WTC11 (cell line): ENCODE data around the gene AGAP1. TPM values are rescaled to one million over a fixed set of nuclear protein-coding genes. Genes with fewer than 3 reads are reported as not detected.
A peak's percentile ranks its signal among the peaks of the same experiment; 100 is the strongest.

Experiments
- ATAC-seq: fragments of 200-7000 bp; cut with Tn5 transposase; 2 replicates; pipeline ENCODE4 v1.10.0; 2021; ENCODE audit warnings: mild to moderate bottlenecking, moderate library complexity
- CTCF ChIA-PET: fragments of 300-600 bp; sonication (Branson Sonifier 250); formaldehyde crosslinking; loops from one replicate; lab custom pipeline; 2021; ENCODE audit warnings: antibody characterized with exemption; lab: Charles Lee
- POLR2A ChIA-PET: fragments of 350-600 bp; sonication (Branson Sonifier 250); formaldehyde crosslinking; loops from one replicate; lab custom pipeline; 2021; ENCODE audit warnings: antibody characterized with exemption; lab: Charles Lee
- DNase-seq: peaks from one replicate; pipeline ENCODE4 v3.0.0; 2021; ENCODE audit warnings: low spot score
- H3K27ac Mint-ChIP-seq: 2 replicates; pipeline ENCODE4 v1.8.0; 2021; ENCODE audit warnings: mixed read lengths
- H3K27me3 Mint-ChIP-seq: 2 replicates; pipeline ENCODE4 v1.8.0; 2021; ENCODE audit warnings: low read depth, mild to moderate bottlenecking, moderate library complexity, mixed read lengths
- H3K36me3 Mint-ChIP-seq: 2 replicates; pipeline ENCODE4 v1.8.0; 2021; ENCODE audit warnings: mixed read lengths
- H3K4me1 Mint-ChIP-seq: 2 replicates; pipeline ENCODE4 v1.8.0; 2022; ENCODE audit warnings: mixed read lengths
- H3K4me3 Mint-ChIP-seq: 2 replicates; pipeline ENCODE4 v1.8.0; 2021; ENCODE audit warnings: mild to moderate bottlenecking, moderate library complexity, mixed read lengths
- H3K9me3 Mint-ChIP-seq: 2 replicates; pipeline ENCODE4 v1.8.0; 2021; ENCODE audit warnings: mixed read lengths
- ATF1 ChIP-seq: sonication (generic); formaldehyde crosslinking; IDR thresholded peaks from 2 replicates; pipeline ENCODE4 v1.8.1; 2023; ENCODE audit warnings: mild to moderate bottlenecking, moderate library complexity, missing genetic modification reagents
- ATF6 ChIP-seq: sonication (generic); formaldehyde crosslinking; IDR thresholded peaks from 2 replicates; pipeline ENCODE4 v1.8.1; 2023; ENCODE audit warnings: mild to moderate bottlenecking, missing genetic modification reagents
- CREB1 ChIP-seq: sonication (generic); formaldehyde crosslinking; IDR thresholded peaks from 2 replicates; pipeline ENCODE4 v1.8.0; 2023; ENCODE audit warnings: mild to moderate bottlenecking, missing genetic modification reagents
- ERG ChIP-seq: fragments of 250-450 bp; sonication (Bioruptor Pico); IDR thresholded peaks from 2 replicates; pipeline ENCODE4 v1.8.0; 2021; ENCODE audit warnings: mild to moderate bottlenecking
- ESRRA ChIP-seq: sonication (generic); formaldehyde crosslinking; IDR thresholded peaks from 2 replicates; pipeline ENCODE4 v1.8.1; 2022; ENCODE audit warnings: mild to moderate bottlenecking, missing genetic modification reagents, borderline replicate concordance
- GABPB1 ChIP-seq: sonication (generic); formaldehyde crosslinking; IDR thresholded peaks from 2 replicates; pipeline ENCODE4 v1.8.1; 2023; ENCODE audit warnings: mild to moderate bottlenecking, missing genetic modification reagents
- GRHL2 ChIP-seq: fragments of 250-450 bp; sonication (Bioruptor Pico); IDR thresholded peaks from 2 replicates; pipeline ENCODE4 v1.8.0; 2022; ENCODE audit warnings: mild to moderate bottlenecking, moderate library complexity; ENCODE audit not compliant: insufficient replicate concordance, severe bottlenecking
- HMGXB4 ChIP-seq: sonication (generic); formaldehyde crosslinking; IDR thresholded peaks from 2 replicates; pipeline ENCODE4 v1.8.1; 2023; ENCODE audit warnings: mild to moderate bottlenecking, moderate library complexity, missing genetic modification reagents
- MAX ChIP-seq: sonication (generic); formaldehyde crosslinking; IDR thresholded peaks from 2 replicates; pipeline ENCODE4 v1.8.0; 2022; ENCODE audit warnings: mild to moderate bottlenecking, missing genetic modification reagents
- MXD4 ChIP-seq: fragments of 250-450 bp; sonication (Bioruptor Pico); IDR thresholded peaks from 2 replicates; pipeline ENCODE4 v1.8.0; 2021; ENCODE audit warnings: mild to moderate bottlenecking, moderate library complexity, borderline replicate concordance
- PRRX2 ChIP-seq: fragments of 250-450 bp; sonication (Bioruptor Pico); IDR thresholded peaks from 2 replicates; pipeline ENCODE4 v1.8.0; 2021; ENCODE audit warnings: mild to moderate bottlenecking
- TEAD1 ChIP-seq: sonication (generic); formaldehyde crosslinking; IDR thresholded peaks from 2 replicates; pipeline ENCODE4 v1.8.0; 2022; ENCODE audit warnings: mild to moderate bottlenecking, missing genetic modification reagents
- TEAD4 ChIP-seq: sonication (generic); formaldehyde crosslinking; IDR thresholded peaks from 2 replicates; pipeline ENCODE4 v1.8.0; 2022; ENCODE audit warnings: mild to moderate bottlenecking, missing genetic modification reagents
- USF1 ChIP-seq: sonication (generic); formaldehyde crosslinking; IDR thresholded peaks from 2 replicates; pipeline ENCODE4 v1.8.0; 2022; ENCODE audit warnings: mild to moderate bottlenecking, missing genetic modification reagents
- USF2 ChIP-seq: sonication (generic); formaldehyde crosslinking; IDR thresholded peaks from 2 replicates; pipeline ENCODE4 v1.8.1; 2023; ENCODE audit warnings: mild to moderate bottlenecking, missing genetic modification reagents, moderate library complexity
- ZBTB43 ChIP-seq: sonication (generic); formaldehyde crosslinking; IDR thresholded peaks from 2 replicates; pipeline ENCODE4 v1.8.1; 2023; ENCODE audit warnings: mild to moderate bottlenecking, missing genetic modification reagents
- ZNF121 ChIP-seq: sonication (generic); formaldehyde crosslinking; IDR thresholded peaks from 2 replicates; pipeline ENCODE4 v1.8.0; 2023; ENCODE audit warnings: missing genetic modification reagents
- ZNF138 ChIP-seq: sonication (generic); formaldehyde crosslinking; conservative IDR thresholded peaks from 2 replicates; pipeline ENCODE4 v1.8.1; 2022; ENCODE audit warnings: mild to moderate bottlenecking, moderate library complexity, missing genetic modification reagents
- ZNF416 ChIP-seq: fragments of 250-450 bp; sonication (Bioruptor Pico); IDR thresholded peaks from 2 replicates; pipeline ENCODE4 v1.9.0; 2021; ENCODE audit warnings: mild to moderate bottlenecking, inconsistent platforms
- ZNF423 ChIP-seq: fragments of 250-450 bp; sonication (Bioruptor Pico); IDR thresholded peaks from 2 replicates; pipeline ENCODE4 v2.1.2; 2022; ENCODE audit warnings: mild to moderate bottlenecking, moderate library complexity
- total RNA-seq: library from RNA; stranded (reverse); gene quantifications from 3 replicates; pipeline ENCODE4 v1.2.3, GENCODE V29; 2021

AGAP1 gene
- total RNA-seq, 1 experiment from 2014 or later, result 49.3 TPM

GRCh38 chr2:235658351-235659174 lies 164.7 kb downstream of the AGAP1 start:
- no peak for TF ChIP-seq ZNF138 (CRISPR knock-in tag)
- no peak for TF ChIP-seq ERG (CRISPR knock-in tag)
- 0 out of 2 replicates have a peak, but pooled peaks have one; percentile 11 for TF ChIP-seq MAX
- TF ChIP-seq ZNF416 (CRISPR knock-in tag), result no peak
- no peak for TF ChIP-seq ATF1 (CRISPR knock-in tag)
- TF ChIP-seq USF2 (CRISPR knock-in tag), result 0 out of 2 replicates have a peak, but pooled peaks have one; percentile 47
- TF ChIP-seq USF1, result peak; percentile 38; the same call in 1 of the 2 replicates
- no peak for TF ChIP-seq TEAD1 (CRISPR knock-in tag)
- no peak for TF ChIP-seq ATF6 (CRISPR knock-in tag)
- TF ChIP-seq HMGXB4 (CRISPR knock-in tag), result no peak
- TF ChIP-seq PRRX2 (CRISPR knock-in tag), result no peak
- TF ChIP-seq GABPB1 (CRISPR knock-in tag), result no peak
- TF ChIP-seq ESRRA (CRISPR knock-in tag), result no peak
- TF ChIP-seq GRHL2 (CRISPR knock-in tag), result no peak
- TF ChIP-seq ZNF423 (CRISPR knock-in tag), result peak; percentile 63
- Mint-ChIP-seq H3K4me1 (peaks cover 82% of the 10 kb centered on the region), H3K9me3 (peaks cover 20% of the 10 kb centered on the region), H3K27me3 (no peaks in the 10 kb centered on the region; the same call in 1 of the 2 replicates), H3K27ac (peak overlapping the region; percentile 96), H3K36me3 (peaks cover 20% of the 10 kb centered on the region), H3K4me3 (peak overlapping the region; percentile 59)
- ATAC-seq, result peak; percentile 83
- peak; percentile 34 for DNase-seq
- ChIA-PET POLR2A (interaction anchor here (0.5 to 0.7 kb wide), 2 partner anchors 9 to 12 kb away, joined by 3 read pairs; no protein-coding TSS in a partner anchor), CTCF (interaction anchor here (0.5 to 1.5 kb wide), 6 partner anchors 19 to 783 kb away, joined by 3 to 9 read pairs (median 3); no protein-coding TSS in a partner anchor)

GRCh38 chr2:235659767-235660322 lies 166.0 kb downstream of the AGAP1 start:
- peaks cover 87% of the 10 kb centered on the region for H3K4me1 Mint-ChIP-seq
- TF ChIP-seq TEAD4 (CRISPR knock-in tag) (no peak), ZBTB43 (no peak), MXD4 (CRISPR knock-in tag) (no peak), ZNF121 (CRISPR knock-in tag) (no peak), CREB1 (CRISPR knock-in tag) (no peak)
- H3K27ac Mint-ChIP-seq, result no peak overlapping the region
- ATAC-seq, result no peak
- peaks cover 17% of the 10 kb centered on the region for H3K36me3 Mint-ChIP-seq
- H3K9me3 Mint-ChIP-seq, result peaks cover 16% of the 10 kb centered on the region
- H3K4me3 Mint-ChIP-seq, result no peak overlapping the region
- H3K27me3 Mint-ChIP-seq, result no peaks in the 10 kb centered on the region; the same call in 1 of the 2 replicates
- ChIA-PET POLR2A (interaction anchor here (0.6 kb wide), 1 partner anchor 15 kb away, joined by 3 read pairs; no protein-coding TSS in a partner anchor), CTCF (interaction anchor here (0.6 kb wide), 1 partner anchor 1499 kb away, joined by 3 read pairs; no protein-coding TSS in a partner anchor)
- DNase-seq, result no peak
